AG04449 (cell line): ENCODE results near the gene LAMA2.

Experiments
- CTCF ChIA-PET: fragments of 350-600 bp; formaldehyde crosslinking; extraction: SDS; loops from one replicate; lab custom pipeline; 2021; ENCODE audit warnings: antibody characterized with exemption; lab: Yijun Ruan, JAX
- POLR2A ChIA-PET: fragments of 400-600, 350-600 bp; formaldehyde crosslinking; extraction: SDS; loops from one replicate; lab custom pipeline; 2020; ENCODE audit warnings: antibody characterized with exemption, inconsistent platforms; lab: Yijun Ruan, JAX
- DNase-seq: peaks from one replicate; pipeline ENCODE4 v3.0.0-alpha.2; 2010; ENCODE audit warnings: low read depth, low spot score
- H3K4me3 ChIP-seq: 2 replicates; pipeline ENCODE4 v1.5.1; 2011; ENCODE audit warnings: low read depth, mild to moderate bottlenecking, control low read depth, low read length
- CTCF ChIP-seq: IDR thresholded peaks from one replicate; pipeline ENCODE4 v1.5.1; 2011; ENCODE audit warnings: mild to moderate bottlenecking, moderate library complexity, low read length, control low read depth, inconsistent platforms; ENCODE audit not compliant: insufficient read depth; ENCODE audit errors: missing control alignments

LAMA2 gene

GRCh38 chr6:129398764-129399163 lies 515.8 kb downstream of the LAMA2 start:
- POLR2A ChIA-PET: interaction anchor here (0.7 kb wide), 1 partner anchor 41 kb away, joined by 3 read pairs; no protein-coding TSS in a partner anchor
- CTCF ChIA-PET: interaction anchor here (1.8 to 2.5 kb wide), 3 partner anchors 10 to 591 kb away, joined by 5 to 7 read pairs (median 6); no protein-coding TSS in a partner anchor
- no peak for TF ChIP-seq CTCF
- H3K4me3 ChIP-seq: no peak overlapping the region
- DNase-seq: no peak

- H3K4me3 ChIP-seq: no peak overlapping the region
- no peak for DNase-seq
- TF ChIP-seq CTCF: no peak
- CTCF ChIA-PET: interaction anchor here (1.1 kb wide), 1 partner anchor 32 kb away, joined by 3 read pairs; no protein-coding TSS in a partner anchor
- POLR2A ChIA-PET: no interaction called here
These were observed 519.3 kb downstream of the LAMA2 start for GRCh38 chr6:129402244-129402643.

GRCh38 chr6:129411092-129411491 lies 528.2 kb downstream of the LAMA2 start:
- H3K4me3 ChIP-seq: no peak overlapping the region
- DNase-seq: no peak
- no peak for TF ChIP-seq CTCF
- CTCF ChIA-PET: no interaction called here
- POLR2A ChIA-PET: no interaction called here

GRCh38 chr6:129416337-129416990 lies 533.5 kb downstream of the LAMA2 start:
- POLR2A ChIA-PET: no interaction called here
- CTCF ChIA-PET: interaction anchor here (1.2 kb wide), 1 partner anchor 42 kb away, joined by 3 read pairs; no protein-coding TSS in a partner anchor
- TF ChIP-seq CTCF: no peak
- no peak overlapping the region for H3K4me3 ChIP-seq
- no peak for DNase-seq

- no peak for TF ChIP-seq CTCF
- no peak for DNase-seq
- ChIA-PET CTCF (interaction anchor here (1.4 kb wide), 1 partner anchor 17 kb away, joined by 4 read pairs; no protein-coding TSS in a partner anchor), POLR2A (no interaction called here)
- no peak overlapping the region for H3K4me3 ChIP-seq
These were observed 534.6 kb downstream of the LAMA2 start for GRCh38 chr6:129417416-129418086.

GRCh38 chr6:129419324-129419723 lies 536.4 kb downstream of the LAMA2 start:
- no peak overlapping the region for H3K4me3 ChIP-seq
- ChIA-PET CTCF (no interaction called here), POLR2A (no interaction called here)
- TF ChIP-seq CTCF: no peak
- no peak for DNase-seq
